GM12874 (cell line): ENCODE measurements around the gene TGFB2.

Experiments
- CTCF ChIP-seq: IDR thresholded peaks from 2 replicates; pipeline ENCODE4 v1.5.1; 2011; ENCODE audit warnings: low read depth, mild to moderate bottlenecking, control low read depth, low read length, moderate library complexity; ENCODE audit not compliant: insufficient read depth

Gene TGFB2

GRCh38 chr1:218371927-218372672, 27.0 kb downstream of the TGFB2 start:
- TF ChIP-seq CTCF: no peak

GRCh38 chr1:218374401-218375353, 29.5 kb downstream of the TGFB2 start:
- no peak for TF ChIP-seq CTCF

GRCh38 chr1:218376722-218377121, 31.6 kb downstream of the TGFB2 start:
- TF ChIP-seq CTCF: no peak

- TF ChIP-seq CTCF: no peak
Observed at GRCh38 chr1:218377143-218377660, 32.1 kb downstream of the TGFB2 start.

- TF ChIP-seq CTCF: no peak
Observed at GRCh38 chr1:218380125-218380977, 35.2 kb downstream of the TGFB2 start.

GRCh38 chr1:218382261-218382660, 37.1 kb downstream of the TGFB2 start:
- no peak for TF ChIP-seq CTCF
